Heart left ventricle (tissue), 16 donors: Measurements from ENCODE around the gene MRPS14. TPM values are rescaled to one million over a fixed set of nuclear protein-coding genes. Genes with fewer than 3 reads are reported as not detected.

Experiments used
- ATAC-seq, 4 donors: fragments of 200-7000 bp; cut with Tn5 transposase; one replicate each; pipeline ENCODE4 v1.9.1; 2020 to 2022; ENCODE audit warnings: moderate library complexity in 4 of 4, mild to moderate bottlenecking in 3 of 4, moderate number of reproducible peaks in 1 of 4
- DNase-seq, 5 donors: peaks; one replicate each; pipeline ENCODE4 v3.0.0-alpha.2; 2020
- H3K27ac ChIP-seq, 12 donors: fragments of 200-600 bp; sonication (generic) in 4 of 12; one replicate each; pipeline versions ENCODE4 v1.5.0 to v1.8.0; 2016 to 2022; ENCODE audit warnings: mild to moderate bottlenecking in 2 of 12
- H3K27me3 ChIP-seq, 9 donors: fragments of 200-600 bp; sonication (generic) in 2 of 9; one replicate each; pipeline versions ENCODE4 v1.5.1 to v1.8.0; 2016 to 2022; ENCODE audit warnings: mild to moderate bottlenecking in 3 of 9
- H3K36me3 ChIP-seq, 9 donors: fragments of 200-600 bp; sonication (generic) in 2 of 9; one replicate each; pipeline versions ENCODE4 v1.5.0 to v1.8.0; 2018 to 2022; ENCODE audit warnings: mild to moderate bottlenecking in 2 of 9
- H3K4me1 ChIP-seq, 12 donors: fragments of 200-600 bp; sonication (generic) in 4 of 12; one replicate each; pipeline versions ENCODE4 v1.5.0 to v1.8.0; 2016 to 2022; ENCODE audit warnings: mild to moderate bottlenecking in 3 of 12
- H3K4me3 ChIP-seq, 12 donors: fragments of 200-600 bp; sonication (generic) in 4 of 12; one replicate each; pipeline versions ENCODE4 v1.5.0 to v1.8.0; 2017 to 2022; ENCODE audit warnings: mild to moderate bottlenecking in 9 of 12, moderate library complexity in 4 of 12
- H3K9me3 ChIP-seq, 12 donors: fragments of 200-600 bp; sonication (generic) in 4 of 12; one replicate each; pipeline versions ENCODE4 v1.5.0 to v1.8.0; 2016 to 2022; ENCODE audit warnings: mild to moderate bottlenecking in 1 of 12
- CTCF ChIP-seq, 12 donors: fragments of 200-600 bp; sonication (generic) in 4 of 12; IDR thresholded peaks; one replicate each; pipeline versions ENCODE4 v1.5.0 to v1.8.0; 2018 to 2022; ENCODE audit warnings: antibody characterized with exemption in 12 of 12, mild to moderate bottlenecking in 5 of 12
- POLR2A ChIP-seq, 2 donors: fragments of 450-650 bp; IDR thresholded peaks; one replicate each; pipeline ENCODE4 v1.6.1; 2017; ENCODE audit warnings: antibody characterized with exemption in 2 of 2, mild to moderate bottlenecking in 2 of 2, moderate library complexity in 2 of 2
- WGBS, 4 donors: extraction: QIAGEN DNeasy Blood & Tissue Kit in 2 of 4; methylation state at CpG; one replicate each; pipeline versions ENCODE4 v1.1.5 to v1.1.7; 2013 to 2018; 5-methylcytosine and 5-hydroxymethylcytosine counted together
- intact Hi-C, 10 donors: fragments of 100-400 bp; cut with DNase I; formaldehyde crosslinking; loops; one replicate each; pipeline versions ENCODE4 v1.11.1 to v1.14.2; 2022
- polyA plus RNA-seq, 2 donors: library from polyadenylated mRNA; stranded (reverse); fragments of 200-250 nt; gene quantifications; one replicate each; pipeline ENCODE4 v1.2.3, GENCODE V29; 2013
- total RNA-seq, 9 donors: library from RNA; depleted of rRNA in 2 of 9; stranded (reverse); fragments of >200 nt in 2 of 9; fragmentation: NEBNext Ultra II Directional in 3 of 9; extraction: Animal tissue kit (Norgen Biotek cat#: 25700) in 3 of 9; gene quantifications; one replicate each; pipeline versions ENCODE4 v1.1.0 to v1.2.4, GENCODE V29; 2016 to 2023
- donor health status: ischemic (EF 13 %, LVEDD 7.1; RV severe dilation, severe dysfunction).
- donor health status: healthy with polysubstance abuse.
- donor health status: DM: no; HTN: yes; CAD: no.
- donor health status: DM: no; HTN: no; CAD: no.
- donor health status: ischemic (EF 25% LVEDD 6.9; RV normal size, moderate dysfunction).
- donor health status: ischemic (EF 25% LVEDD 5.7; RV mildly dilated, moderate dysfunction).
- donor health status: healthy.
- donor health status: DM: yes; HTN: yes; CAD: no.
- donor health status: ischemic (EF 35%, LVEDD 5.7; RV mildly dilated, moderate dysfunction).
- donor health status: nonischemic (EF 11% LVEDD 7.7; RV severe dilation, severe dysfunction).
- donor health status: DM: yes; HTN: yes; CAD: no.
- donor health status: PGD.
- donor health status: ischemic (EF 29% LVEDD 5.4; RV normal size, mild dysfunction).
- donor health status: nonischemic (EF 23%, LVEDD 6.1; RV moderate dilation, normal function).

Gene MRPS14
- total and polyA plus RNA-seq, 11 donors = 12.4 to 27.0 (median 22.7) TPM

- 73 to 79% (median 74%) methylated on average over 4 of the region's 4 CpGs for WGBS, 4 donors
- peak overlapping the region in 1 of 12 donors; percentile 22 for H3K4me3 ChIP-seq
- H3K27ac ChIP-seq = peak overlapping the region in 3 of 12 donors; percentile 17 to 87 (median 56)
- H3K27me3 ChIP-seq = no peaks in the 10 kb centered on the region
- H3K9me3 ChIP-seq = no peaks in the 10 kb centered on the region
- H3K36me3 ChIP-seq = peaks cover 0 to 16% (median 4%) of the 10 kb centered on the region in 9 donors
- ATAC-seq = no peak
- no peak for DNase-seq
- intact Hi-C loops = no loop called here
- H3K4me1 ChIP-seq = peaks cover 0 to 82% (median 20%) of the 10 kb centered on the region in 12 donors
- no peak for TF ChIP-seq CTCF (IDR thresholded peaks at IDR 0.05)
- TF ChIP-seq POLR2A (IDR thresholded peaks at IDR 0.05) = no peak
Measured at GRCh38 chr1:174967845-174968705, 55.1 kb downstream of the MRPS14 start.

- Histone ChIP-seq H3K27ac (peak overlapping the region in 10 of 12 donors; percentile 31 to 87 (median 70)), H3K36me3 (peaks cover 0 to 13% (median 4%) of the 10 kb centered on the region in 9 donors), H3K9me3 (no peaks in the 10 kb centered on the region), H3K4me1 (peaks cover 0 to 71% (median 20%) of the 10 kb centered on the region in 12 donors), H3K27me3 (no peaks in the 10 kb centered on the region), H3K4me3 (peak overlapping the region in 6 of 12 donors; percentile 5 to 50 (median 30))
- intact Hi-C loops = no loop called here
- TF ChIP-seq POLR2A (IDR thresholded peaks at IDR 0.05) = no peak
- TF ChIP-seq CTCF (IDR thresholded peaks at IDR 0.05) = no peak
- 57 to 71% (median 69%) methylated on average over 1 of the region's 1 CpG for WGBS, 4 donors
- ATAC-seq = no peak
- DNase-seq = no peak
Measured at GRCh38 chr1:174966008-174966572, 57.1 kb downstream of the MRPS14 start.

- ATAC-seq = peak; percentile 35 to 56 (median 50)
- intact Hi-C loops = no loop called here
- TF ChIP-seq CTCF (IDR thresholded peaks at IDR 0.05) (no peak), POLR2A (IDR thresholded peaks at IDR 0.05) (no peak)
- DNase-seq = no peak
- WGBS, 4 donors = 64 to 68% (median 67%) methylated on average over 3 of the region's 3 CpGs
- Histone ChIP-seq H3K9me3 (no peaks in the 10 kb centered on the region), H3K27ac (peak overlapping the region in 11 of 12 donors; percentile 25 to 87 (median 68)), H3K36me3 (peaks cover 0 to 13% (median 4%) of the 10 kb centered on the region in 9 donors), H3K27me3 (no peaks in the 10 kb centered on the region), H3K4me1 (peaks cover 0 to 71% (median 20%) of the 10 kb centered on the region in 12 donors), H3K4me3 (peak overlapping the region in 6 of 12 donors; percentile 5 to 50 (median 30))
Measured at GRCh38 chr1:174965362-174966007, 57.7 kb downstream of the MRPS14 start.
